Tibial nerve (tissue), 4 donors: ENCODE data around the gene MAPK4.

Source experiments
- CTCF ChIP-seq, 5 experiments: fragments of 200-600 bp in 3 of 5; fragments of 450-650 bp in 2 of 5; sonication (generic) in 3 of 5; IDR thresholded peaks; one replicate each; pipeline ENCODE4 v1.5.1; 2016 to 2019; ENCODE audit warnings: antibody characterized with exemption in 5 of 5, mild to moderate bottlenecking in 3 of 5, moderate library complexity in 2 of 5
- EP300 ChIP-seq, 2 donors: sonication (generic); formaldehyde crosslinking; IDR thresholded peaks; one replicate each; pipeline ENCODE4 v1.6.1; 2017; ENCODE audit warnings: antibody characterized with exemption in 2 of 2, mild to moderate bottlenecking in 1 of 2

- TF ChIP-seq CTCF (IDR thresholded peaks at IDR 0.05) (no peak), EP300 (IDR thresholded peaks at IDR 0.05) (no peak)
Observed at GRCh38 chr18:50715919-50716318, 156.0 kb downstream of the MAPK4 start.
